Esophagus muscularis mucosa (tissue), 3 donors: ENCODE data around the gene TRAF1.

ENCODE experiments used
- CTCF ChIP-seq, 3 experiments: fragments of 200-600 bp in 2 of 3; fragments of 450-650 bp in 1 of 3; sonication (generic) in 2 of 3; IDR thresholded peaks; one replicate each; pipeline ENCODE4 v1.5.1; 2017 to 2019; ENCODE audit warnings: antibody characterized with exemption in 3 of 3, mild to moderate bottlenecking in 2 of 3, moderate library complexity in 1 of 3
- EP300 ChIP-seq: sonication (generic); formaldehyde crosslinking; IDR thresholded peaks from one replicate; pipeline ENCODE4 v1.6.1; 2017; ENCODE audit warnings: antibody characterized with exemption

GRCh38 chr9:120859361-120859760 lies 67.2 kb downstream of the TRAF1 start:
- no peak for TF ChIP-seq CTCF (IDR thresholded peaks at IDR 0.05)
- TF ChIP-seq EP300 = no peak
